T-helper 2 cell treated with Interferon-gamma antibody and Interleukin-4, amounts not matched to agents 5 μg/mL and 100 μg/mL, for 36 hours (primary cell): ENCODE measurements around the gene LIFR.

Experiments used
- DNase-seq: peaks from one replicate; pipeline ENCODE4 v3.0.0; 2021; ENCODE audit warnings: low spot score
- H3K27ac Mint-ChIP-seq: one replicate; pipeline ENCODE4 v1.8.0; 2021; ENCODE audit warnings: mild to moderate bottlenecking, mixed read lengths
- H3K27me3 Mint-ChIP-seq: one replicate; pipeline ENCODE4 v1.8.0; 2021; ENCODE audit warnings: low read depth, mixed read lengths
- H3K36me3 Mint-ChIP-seq: one replicate; pipeline ENCODE4 v1.8.0; 2021; ENCODE audit warnings: low read depth, mixed read lengths
- H3K4me1 Mint-ChIP-seq: one replicate; pipeline ENCODE4 v1.8.0; 2021; ENCODE audit warnings: low read depth, mixed read lengths
- H3K4me3 Mint-ChIP-seq: one replicate; pipeline ENCODE4 v1.8.0; 2022; ENCODE audit warnings: mild to moderate bottlenecking, moderate library complexity, mixed read lengths
- H3K9me3 Mint-ChIP-seq: one replicate; pipeline ENCODE4 v1.8.0; 2021; ENCODE audit warnings: mixed read lengths

LIFR gene

GRCh38 chr5:38551030-38552017 is 5.1 kb downstream of the LIFR start:
- H3K9me3 Mint-ChIP-seq: no peaks in the 10 kb centered on the region
- H3K4me3 Mint-ChIP-seq: no peak overlapping the region
- H3K4me1 Mint-ChIP-seq: peaks cover 4% of the 10 kb centered on the region
- no peak for DNase-seq
- H3K27ac Mint-ChIP-seq: no peak overlapping the region
- H3K27me3 Mint-ChIP-seq: peaks cover 42% of the 10 kb centered on the region
- H3K36me3 Mint-ChIP-seq: no peaks in the 10 kb centered on the region

GRCh38 chr5:38548064-38548759 is 8.2 kb downstream of the LIFR start:
- Mint-ChIP-seq H3K9me3 (no peaks in the 10 kb centered on the region), H3K27me3 (peaks cover 20% of the 10 kb centered on the region), H3K4me3 (no peak overlapping the region), H3K36me3 (no peaks in the 10 kb centered on the region), H3K4me1 (peaks cover 2% of the 10 kb centered on the region), H3K27ac (no peak overlapping the region)
- DNase-seq: no peak

- Mint-ChIP-seq H3K27ac (no peak overlapping the region), H3K27me3 (peaks cover 11% of the 10 kb centered on the region), H3K4me3 (no peak overlapping the region), H3K9me3 (no peaks in the 10 kb centered on the region), H3K36me3 (no peaks in the 10 kb centered on the region), H3K4me1 (no peaks in the 10 kb centered on the region)
- no peak for DNase-seq
Observed at GRCh38 chr5:38547257-38547656, 9.2 kb downstream of the LIFR start.

- no peak overlapping the region for H3K4me3 Mint-ChIP-seq
- no peaks in the 10 kb centered on the region for H3K4me1 Mint-ChIP-seq
- no peak overlapping the region for H3K27ac Mint-ChIP-seq
- DNase-seq: no peak
- no peaks in the 10 kb centered on the region for H3K36me3 Mint-ChIP-seq
- H3K9me3 Mint-ChIP-seq: no peaks in the 10 kb centered on the region
- peaks cover 10% of the 10 kb centered on the region for H3K27me3 Mint-ChIP-seq
Observed at GRCh38 chr5:38546691-38547146, 9.7 kb downstream of the LIFR start.

GRCh38 chr5:38543886-38544285 is 12.6 kb downstream of the LIFR start:
- DNase-seq: no peak
- H3K4me3 Mint-ChIP-seq: no peak overlapping the region
- H3K27me3 Mint-ChIP-seq: peaks cover 12% of the 10 kb centered on the region
- no peaks in the 10 kb centered on the region for H3K9me3 Mint-ChIP-seq
- no peaks in the 10 kb centered on the region for H3K4me1 Mint-ChIP-seq
- H3K27ac Mint-ChIP-seq: no peak overlapping the region
- no peaks in the 10 kb centered on the region for H3K36me3 Mint-ChIP-seq

- Mint-ChIP-seq H3K27ac (no peak overlapping the region), H3K36me3 (no peaks in the 10 kb centered on the region), H3K4me3 (no peak overlapping the region), H3K9me3 (no peaks in the 10 kb centered on the region), H3K4me1 (no peaks in the 10 kb centered on the region), H3K27me3 (peaks cover 11% of the 10 kb centered on the region)
- no peak for DNase-seq
Observed at GRCh38 chr5:38543074-38543473, 13.4 kb downstream of the LIFR start.

- no peak overlapping the region for H3K4me3 Mint-ChIP-seq
- H3K27me3 Mint-ChIP-seq: peaks cover 14% of the 10 kb centered on the region
- no peaks in the 10 kb centered on the region for H3K9me3 Mint-ChIP-seq
- no peak for DNase-seq
- no peak overlapping the region for H3K27ac Mint-ChIP-seq
- H3K36me3 Mint-ChIP-seq: no peaks in the 10 kb centered on the region
- no peaks in the 10 kb centered on the region for H3K4me1 Mint-ChIP-seq
Observed at GRCh38 chr5:38541174-38541725, 15.2 kb downstream of the LIFR start.

GRCh38 chr5:38540314-38540713 is 16.1 kb downstream of the LIFR start:
- Mint-ChIP-seq H3K9me3 (no peaks in the 10 kb centered on the region), H3K27me3 (peaks cover 17% of the 10 kb centered on the region), H3K36me3 (no peaks in the 10 kb centered on the region), H3K4me1 (no peaks in the 10 kb centered on the region), H3K27ac (no peak overlapping the region), H3K4me3 (no peak overlapping the region)
- DNase-seq: no peak

GRCh38 chr5:38538161-38538560 is 18.3 kb downstream of the LIFR start:
- Mint-ChIP-seq H3K27ac (no peak overlapping the region), H3K9me3 (no peaks in the 10 kb centered on the region), H3K4me3 (no peak overlapping the region), H3K36me3 (no peaks in the 10 kb centered on the region), H3K27me3 (peaks cover 14% of the 10 kb centered on the region), H3K4me1 (no peaks in the 10 kb centered on the region)
- DNase-seq: no peak

GRCh38 chr5:38537505-38537904 is 18.9 kb downstream of the LIFR start:
- no peak for DNase-seq
- peaks cover 14% of the 10 kb centered on the region for H3K27me3 Mint-ChIP-seq
- H3K27ac Mint-ChIP-seq: no peak overlapping the region
- H3K4me3 Mint-ChIP-seq: no peak overlapping the region
- H3K4me1 Mint-ChIP-seq: no peaks in the 10 kb centered on the region
- no peaks in the 10 kb centered on the region for H3K9me3 Mint-ChIP-seq
- H3K36me3 Mint-ChIP-seq: no peaks in the 10 kb centered on the region

- no peak overlapping the region for H3K27ac Mint-ChIP-seq
- H3K27me3 Mint-ChIP-seq: peaks cover 16% of the 10 kb centered on the region
- no peaks in the 10 kb centered on the region for H3K9me3 Mint-ChIP-seq
- DNase-seq: no peak
- no peak overlapping the region for H3K4me3 Mint-ChIP-seq
- no peaks in the 10 kb centered on the region for H3K4me1 Mint-ChIP-seq
- H3K36me3 Mint-ChIP-seq: no peaks in the 10 kb centered on the region
Observed at GRCh38 chr5:38536968-38537367, 19.5 kb downstream of the LIFR start.

GRCh38 chr5:38535845-38536244 is 20.6 kb downstream of the LIFR start:
- Mint-ChIP-seq H3K9me3 (no peaks in the 10 kb centered on the region), H3K4me3 (no peak overlapping the region), H3K27me3 (peaks cover 14% of the 10 kb centered on the region), H3K4me1 (no peaks in the 10 kb centered on the region), H3K36me3 (no peaks in the 10 kb centered on the region), H3K27ac (no peak overlapping the region)
- no peak for DNase-seq

- Mint-ChIP-seq H3K4me3 (no peak overlapping the region), H3K9me3 (no peaks in the 10 kb centered on the region), H3K4me1 (no peaks in the 10 kb centered on the region), H3K27ac (no peak overlapping the region), H3K36me3 (no peaks in the 10 kb centered on the region), H3K27me3 (peaks cover 11% of the 10 kb centered on the region)
- no peak for DNase-seq
Observed at GRCh38 chr5:38535248-38535750, 21.1 kb downstream of the LIFR start.

- DNase-seq: no peak
- Mint-ChIP-seq H3K27me3 (peaks cover 9% of the 10 kb centered on the region), H3K4me1 (no peaks in the 10 kb centered on the region), H3K9me3 (no peaks in the 10 kb centered on the region), H3K4me3 (no peak overlapping the region), H3K27ac (no peak overlapping the region), H3K36me3 (no peaks in the 10 kb centered on the region)
Observed at GRCh38 chr5:38534156-38534453, 22.3 kb downstream of the LIFR start.
